ENCODE data around the gene PRR9.

DNA sequence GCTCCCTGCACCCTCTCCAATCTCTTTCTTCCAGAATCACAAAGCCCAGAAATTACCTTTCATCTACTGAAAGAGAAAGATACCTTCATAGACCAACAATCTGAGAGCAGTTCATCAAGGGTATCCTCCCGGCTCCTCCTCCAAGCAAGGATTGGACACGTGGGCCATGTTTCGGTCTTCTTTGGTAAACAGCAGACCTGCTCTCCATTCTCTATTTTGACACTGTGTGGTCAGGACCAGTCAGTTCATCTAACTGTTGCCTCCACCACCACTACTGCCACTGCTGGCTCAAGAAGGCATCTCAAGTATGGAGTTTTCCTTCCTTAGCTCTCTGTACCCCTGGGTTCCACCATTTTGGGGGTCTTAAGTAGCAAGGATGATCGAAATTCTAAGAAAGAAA, 22.2 kb upstream of the PRR9 start:
- TF ChIP-seq POLR2A (IDR thresholded peaks at IDR 0.05; ENCODE audit: low read depth, low read length) (no peak), POLR2AphosphoS5 (IDR thresholded peaks at IDR 0.05; ENCODE audit: low read depth, low read length) (no peak), TAF1 (IDR thresholded peaks at IDR 0.05; ENCODE audit: low read depth, low read length) (no peak), SPI1 (IDR thresholded peaks at IDR 0.05; ENCODE audit: low read depth, low read length) (no peak), POU2F2 (IDR thresholded peaks at IDR 0.05; ENCODE audit: low read depth, low read length) (no peak)

All from GM12891 (cell line).